ENCODE data around the gene PRAC1.

The PRAC1 gene

DNA sequence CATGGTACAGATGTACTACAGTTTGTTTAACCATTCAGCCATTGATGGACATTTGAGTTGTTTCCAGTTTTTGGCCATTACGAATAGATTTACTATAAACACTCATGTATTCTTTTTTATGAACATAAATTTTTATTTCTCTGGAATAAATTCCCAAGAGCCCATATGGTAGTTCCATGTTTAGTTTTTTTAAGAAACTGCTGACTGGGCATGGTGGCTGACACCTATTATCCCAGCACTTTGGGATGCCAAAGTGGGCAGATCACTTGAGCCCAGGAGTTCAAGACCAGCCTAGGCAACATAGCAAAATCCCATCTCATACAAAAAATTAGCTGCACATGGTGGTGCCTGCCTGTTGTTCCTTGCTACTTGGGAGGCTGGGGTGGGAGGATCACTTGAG is 30.3 kb downstream of the PRAC1 start:
- DNase-seq: no peak

DNA sequence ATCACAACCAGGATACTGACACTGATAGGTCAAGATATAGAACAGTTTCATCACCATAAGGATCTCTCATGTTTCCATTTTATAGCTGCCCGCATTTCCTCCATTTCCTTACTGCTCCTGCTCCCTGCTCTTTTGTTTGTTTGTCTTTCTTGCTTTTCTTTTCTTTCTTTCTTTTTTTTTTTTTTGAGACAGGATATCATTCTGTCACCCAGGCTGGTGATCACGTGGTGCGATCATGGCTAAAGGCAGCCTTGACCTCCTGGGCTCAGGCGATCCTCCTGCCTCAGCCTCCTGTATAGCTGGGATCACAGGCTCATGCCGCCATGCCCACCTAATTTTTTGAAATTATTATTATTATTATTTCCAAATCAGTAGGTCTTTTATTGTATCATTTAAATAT is 31.7 kb downstream of the PRAC1 start:
- no peak for DNase-seq

DNA sequence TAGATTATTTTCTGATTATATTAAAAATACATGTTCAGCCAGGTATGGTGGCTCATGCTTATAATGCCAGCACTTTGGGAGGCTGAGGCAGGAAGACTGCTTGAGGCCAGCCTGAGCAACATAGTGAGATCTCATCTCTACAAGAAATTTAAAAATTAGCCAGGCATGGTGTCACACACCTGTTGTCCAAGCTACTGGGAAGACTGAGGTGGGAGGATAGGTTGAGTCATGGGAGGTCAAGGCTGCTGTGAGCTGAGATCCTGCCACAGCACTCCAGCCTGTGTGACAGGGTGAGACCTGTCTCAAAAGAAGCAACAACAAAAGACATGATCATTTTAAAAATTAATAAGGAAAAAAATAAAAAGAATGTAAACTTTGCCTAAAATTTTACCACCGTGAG is 40.7 kb downstream of the PRAC1 start:
- DNase-seq: no peak

DNA sequence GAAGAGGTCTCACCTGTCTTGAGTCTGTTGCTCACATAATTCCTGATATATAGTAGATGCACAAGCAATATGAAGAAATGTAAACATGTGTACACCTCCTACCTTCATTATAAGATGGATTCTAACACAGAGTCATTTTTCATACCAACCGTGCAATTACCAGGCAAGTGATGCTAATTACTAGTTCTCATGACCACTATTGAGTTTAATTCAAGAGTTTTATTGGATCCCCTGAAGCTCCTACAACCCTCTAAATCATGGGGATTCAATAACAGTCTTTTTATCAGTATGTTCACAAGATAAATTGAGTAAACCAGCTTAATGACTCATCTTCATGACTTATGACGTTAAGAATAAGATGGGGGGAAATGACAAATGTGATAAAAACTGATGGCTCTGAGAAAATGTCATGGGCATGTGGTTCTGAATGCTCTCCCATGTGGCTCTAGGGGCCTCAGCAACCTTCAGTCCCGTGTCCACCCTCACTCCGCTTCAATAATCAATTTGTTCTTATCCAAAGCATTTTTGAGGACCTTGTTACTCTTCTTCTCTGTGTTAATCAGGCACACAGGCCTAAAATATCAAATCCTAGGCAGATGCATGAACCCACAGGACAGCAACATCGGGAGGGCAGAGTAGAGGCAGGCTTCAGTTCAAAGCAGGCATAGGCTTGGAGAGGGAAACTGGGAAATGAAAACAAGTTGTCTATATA is 42.8 kb downstream of the PRAC1 start:
- no peak for DNase-seq

DNA sequence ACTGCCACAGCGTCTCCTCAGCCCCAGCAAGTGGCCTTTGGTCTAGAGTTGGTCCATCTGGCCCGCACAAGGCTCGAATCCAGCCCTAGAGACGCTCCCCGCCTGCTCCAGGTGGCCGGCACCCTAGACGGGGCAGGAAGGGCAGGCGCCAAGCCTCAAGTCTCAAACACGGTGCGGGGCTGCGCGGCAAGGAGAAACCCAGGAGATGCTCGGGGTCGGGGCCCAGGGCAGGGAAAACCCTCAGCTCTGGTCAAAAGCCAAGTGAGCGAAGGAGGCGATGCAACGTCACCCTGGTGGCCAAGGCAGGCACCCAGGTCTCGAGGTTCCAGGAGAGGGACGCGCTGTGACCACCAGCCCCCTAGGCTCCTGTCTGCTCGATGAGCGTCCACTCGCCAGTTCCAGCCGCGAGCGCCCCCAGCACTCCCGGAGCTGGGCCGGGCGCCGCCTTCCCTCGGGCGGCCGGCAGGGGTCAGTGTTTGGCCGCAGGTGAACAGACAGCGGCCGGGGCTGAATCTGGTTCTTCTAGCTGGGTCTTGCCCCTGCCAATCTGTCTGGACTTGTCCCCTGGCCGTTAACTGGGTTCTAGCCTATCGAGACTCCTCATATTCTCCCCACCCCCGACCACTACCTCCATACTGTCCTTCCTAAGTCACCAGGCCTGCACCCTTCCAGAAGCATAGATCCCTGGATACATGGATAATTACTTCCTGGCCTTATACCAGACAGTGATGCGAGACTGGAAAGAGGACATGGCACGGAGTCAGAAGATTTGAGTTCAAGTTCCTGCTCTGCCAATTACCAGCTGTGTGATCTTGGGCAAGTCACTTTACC is 44.0 kb downstream of the PRAC1 start:
- peak; percentile 44 for DNase-seq

DNA sequence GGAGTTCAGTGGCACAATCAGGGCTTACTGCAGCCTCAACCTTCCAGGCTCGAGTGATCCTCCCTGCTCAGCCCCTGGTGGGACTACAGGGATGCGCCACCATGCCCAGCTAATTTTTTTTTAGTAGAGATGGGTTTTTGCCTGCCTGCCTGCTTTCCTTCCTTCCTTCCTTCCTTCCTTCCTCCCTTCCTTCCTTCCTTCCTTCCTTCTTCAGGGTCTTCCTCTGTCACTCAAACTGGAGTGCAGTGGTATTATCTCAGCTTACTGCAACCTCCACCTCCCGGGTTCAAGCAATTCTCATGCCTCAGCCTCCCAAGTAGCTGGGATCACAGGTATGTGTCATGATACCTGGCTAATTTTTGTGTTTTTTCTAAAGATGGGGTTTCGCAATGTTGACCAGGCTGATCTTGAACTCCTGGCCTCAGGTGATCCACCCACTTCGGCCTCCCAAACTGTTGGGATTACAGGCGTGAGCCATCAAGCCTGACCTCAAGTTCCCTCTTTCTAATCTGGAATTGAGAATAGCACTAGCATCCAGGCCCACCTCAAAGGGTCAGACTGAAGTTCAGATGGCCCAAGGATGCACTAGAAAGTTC is 45.3 kb downstream of the PRAC1 start:
- DNase-seq: no peak

DNA sequence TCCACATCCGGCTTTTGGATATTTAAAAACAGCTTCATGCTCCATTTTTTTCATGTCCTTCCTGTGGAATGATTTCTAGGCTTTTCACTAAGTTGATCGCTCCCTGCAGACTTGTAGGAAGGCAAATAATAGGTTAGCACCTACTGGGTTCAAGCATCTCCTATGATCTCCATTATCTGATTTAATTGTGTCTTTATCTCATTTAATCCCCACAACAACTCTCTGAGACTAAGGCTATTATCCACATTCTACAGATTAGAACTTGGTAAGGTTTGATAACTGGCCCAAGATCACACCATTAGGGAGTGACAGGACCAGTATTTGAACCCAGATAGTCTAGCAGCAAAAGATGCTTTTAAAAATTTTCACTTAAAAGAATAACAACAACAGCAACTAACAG is 50.0 kb downstream of the PRAC1 start:
- DNase-seq: no peak
